ENCODE measurements around the gene CEMIP2. TPM values are rescaled to one million over a fixed set of nuclear protein-coding genes. Genes with fewer than 3 reads are reported as not detected.

The CEMIP2 gene
- total and polyA plus RNA-seq, 2 of the 13 experiments (the other 11 are each of a cell fraction or from before 2014, with no cell fraction given): 94.3 to 128 TPM

DNA sequence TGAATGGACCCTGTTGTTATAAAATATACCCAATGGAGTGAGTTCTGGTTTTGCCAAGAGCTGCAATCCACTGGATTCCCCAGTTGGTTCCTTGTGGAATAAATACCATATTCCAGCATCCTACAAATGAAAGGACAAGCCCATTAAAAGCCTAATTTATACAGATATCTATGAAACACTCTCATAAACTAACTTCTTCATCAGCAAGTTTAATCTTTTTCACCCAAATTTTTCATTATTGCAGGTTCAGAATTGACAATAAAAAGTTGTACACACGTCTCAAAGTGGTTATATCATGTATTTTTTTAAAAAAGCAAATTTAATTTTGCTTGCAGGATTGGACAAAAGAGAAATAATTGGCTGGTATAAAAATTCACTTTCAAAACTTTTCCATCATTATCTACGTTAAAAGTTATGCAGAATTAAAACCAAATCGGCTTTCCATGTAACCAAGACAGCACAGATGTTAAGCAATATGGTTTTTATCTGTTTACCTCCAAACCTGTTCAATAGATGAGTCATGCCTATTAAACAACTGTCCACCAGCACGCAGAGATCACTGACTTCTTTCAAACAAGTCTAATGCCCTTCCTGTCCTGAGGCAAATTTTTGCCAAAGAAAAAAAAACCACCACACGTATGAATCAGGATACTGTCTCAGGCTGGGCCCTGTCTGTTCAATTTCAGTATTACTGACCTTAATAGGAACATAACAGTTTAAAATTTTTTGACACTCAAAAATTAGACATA lies 42.5 kb downstream of the CEMIP2 start (continued):
- TF ChIP-seq, protein P1, sequence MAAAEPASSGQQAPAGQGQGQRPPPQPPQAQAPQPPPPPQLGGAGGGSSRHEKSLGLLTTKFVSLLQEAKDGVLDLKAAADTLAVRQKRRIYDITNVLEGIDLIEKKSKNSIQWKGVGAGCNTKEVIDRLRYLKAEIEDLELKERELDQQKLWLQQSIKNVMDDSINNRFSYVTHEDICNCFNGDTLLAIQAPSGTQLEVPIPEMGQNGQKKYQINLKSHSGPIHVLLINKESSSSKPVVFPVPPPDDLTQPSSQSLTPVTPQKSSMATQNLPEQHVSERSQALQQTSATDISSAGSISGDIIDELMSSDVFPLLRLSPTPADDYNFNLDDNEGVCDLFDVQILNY (CRISPR knock-in tag; conservative IDR thresholded peaks at IDR 0.05): no peak
- TF ChIP-seq TAF15 (IDR thresholded peaks at IDR 0.05; ENCODE audit: low read depth, low read length, poor library complexity, severe bottlenecking): no peak
- TF ChIP-seq ZNF792 (CRISPR knock-in tag; IDR thresholded peaks at IDR 0.05): peak; percentile 82
- peak; percentile 90; the same call in 1 of the 2 replicates for TF ChIP-seq MIER3 (CRISPR knock-in tag; IDR thresholded peaks at IDR 0.05; ENCODE audit: borderline replicate concordance)
- no peak for TF ChIP-seq ZMYM4 (CRISPR knock-in tag; IDR thresholded peaks at IDR 0.05)
- TF ChIP-seq, protein P2, sequence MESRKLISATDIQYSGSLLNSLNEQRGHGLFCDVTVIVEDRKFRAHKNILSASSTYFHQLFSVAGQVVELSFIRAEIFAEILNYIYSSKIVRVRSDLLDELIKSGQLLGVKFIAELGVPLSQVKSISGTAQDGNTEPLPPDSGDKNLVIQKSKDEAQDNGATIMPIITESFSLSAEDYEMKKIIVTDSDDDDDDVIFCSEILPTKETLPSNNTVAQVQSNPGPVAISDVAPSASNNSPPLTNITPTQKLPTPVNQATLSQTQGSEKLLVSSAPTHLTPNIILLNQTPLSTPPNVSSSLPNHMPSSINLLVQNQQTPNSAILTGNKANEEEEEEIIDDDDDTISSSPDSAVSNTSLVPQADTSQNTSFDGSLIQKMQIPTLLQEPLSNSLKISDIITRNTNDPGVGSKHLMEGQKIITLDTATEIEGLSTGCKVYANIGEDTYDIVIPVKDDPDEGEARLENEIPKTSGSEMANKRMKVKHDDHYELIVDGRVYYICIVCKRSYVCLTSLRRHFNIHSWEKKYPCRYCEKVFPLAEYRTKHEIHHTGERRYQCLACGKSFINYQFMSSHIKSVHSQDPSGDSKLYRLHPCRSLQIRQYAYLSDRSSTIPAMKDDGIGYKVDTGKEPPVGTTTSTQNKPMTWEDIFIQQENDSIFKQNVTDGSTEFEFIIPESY (CRISPR knock-in tag; IDR thresholded peaks at IDR 0.05): no peak
- TF ChIP-seq HDAC6 (IDR thresholded peaks at IDR 0.05; ENCODE audit: low read depth, low read length): no peak
- TF ChIP-seq, protein P3, sequence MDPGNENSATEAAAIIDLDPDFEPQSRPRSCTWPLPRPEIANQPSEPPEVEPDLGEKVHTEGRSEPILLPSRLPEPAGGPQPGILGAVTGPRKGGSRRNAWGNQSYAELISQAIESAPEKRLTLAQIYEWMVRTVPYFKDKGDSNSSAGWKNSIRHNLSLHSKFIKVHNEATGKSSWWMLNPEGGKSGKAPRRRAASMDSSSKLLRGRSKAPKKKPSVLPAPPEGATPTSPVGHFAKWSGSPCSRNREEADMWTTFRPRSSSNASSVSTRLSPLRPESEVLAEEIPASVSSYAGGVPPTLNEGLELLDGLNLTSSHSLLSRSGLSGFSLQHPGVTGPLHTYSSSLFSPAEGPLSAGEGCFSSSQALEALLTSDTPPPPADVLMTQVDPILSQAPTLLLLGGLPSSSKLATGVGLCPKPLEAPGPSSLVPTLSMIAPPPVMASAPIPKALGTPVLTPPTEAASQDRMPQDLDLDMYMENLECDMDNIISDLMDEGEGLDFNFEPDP (CRISPR knock-in tag; conservative IDR thresholded peaks at IDR 0.05): no peak
- no peak for TF ChIP-seq SATB2 (CRISPR knock-in tag; IDR thresholded peaks at IDR 0.05)
- TF ChIP-seq CENPT (CRISPR knock-in tag; IDR thresholded peaks at IDR 0.05; ENCODE audit: low read depth): no peak
- TF ChIP-seq ZFP82 (CRISPR knock-in tag; IDR thresholded peaks at IDR 0.05; ENCODE audit: borderline replicate concordance): no peak
- TF ChIP-seq YEATS2 (CRISPR knock-in tag; IDR thresholded peaks at IDR 0.05; ENCODE audit: borderline replicate concordance): peak; percentile 42; the same call in 1 of the 2 replicates
- peak; percentile 81 for TF ChIP-seq ZNF614 (CRISPR knock-in tag; IDR thresholded peaks at IDR 0.05; ENCODE audit: borderline replicate concordance)
- TF ChIP-seq, protein P4, sequence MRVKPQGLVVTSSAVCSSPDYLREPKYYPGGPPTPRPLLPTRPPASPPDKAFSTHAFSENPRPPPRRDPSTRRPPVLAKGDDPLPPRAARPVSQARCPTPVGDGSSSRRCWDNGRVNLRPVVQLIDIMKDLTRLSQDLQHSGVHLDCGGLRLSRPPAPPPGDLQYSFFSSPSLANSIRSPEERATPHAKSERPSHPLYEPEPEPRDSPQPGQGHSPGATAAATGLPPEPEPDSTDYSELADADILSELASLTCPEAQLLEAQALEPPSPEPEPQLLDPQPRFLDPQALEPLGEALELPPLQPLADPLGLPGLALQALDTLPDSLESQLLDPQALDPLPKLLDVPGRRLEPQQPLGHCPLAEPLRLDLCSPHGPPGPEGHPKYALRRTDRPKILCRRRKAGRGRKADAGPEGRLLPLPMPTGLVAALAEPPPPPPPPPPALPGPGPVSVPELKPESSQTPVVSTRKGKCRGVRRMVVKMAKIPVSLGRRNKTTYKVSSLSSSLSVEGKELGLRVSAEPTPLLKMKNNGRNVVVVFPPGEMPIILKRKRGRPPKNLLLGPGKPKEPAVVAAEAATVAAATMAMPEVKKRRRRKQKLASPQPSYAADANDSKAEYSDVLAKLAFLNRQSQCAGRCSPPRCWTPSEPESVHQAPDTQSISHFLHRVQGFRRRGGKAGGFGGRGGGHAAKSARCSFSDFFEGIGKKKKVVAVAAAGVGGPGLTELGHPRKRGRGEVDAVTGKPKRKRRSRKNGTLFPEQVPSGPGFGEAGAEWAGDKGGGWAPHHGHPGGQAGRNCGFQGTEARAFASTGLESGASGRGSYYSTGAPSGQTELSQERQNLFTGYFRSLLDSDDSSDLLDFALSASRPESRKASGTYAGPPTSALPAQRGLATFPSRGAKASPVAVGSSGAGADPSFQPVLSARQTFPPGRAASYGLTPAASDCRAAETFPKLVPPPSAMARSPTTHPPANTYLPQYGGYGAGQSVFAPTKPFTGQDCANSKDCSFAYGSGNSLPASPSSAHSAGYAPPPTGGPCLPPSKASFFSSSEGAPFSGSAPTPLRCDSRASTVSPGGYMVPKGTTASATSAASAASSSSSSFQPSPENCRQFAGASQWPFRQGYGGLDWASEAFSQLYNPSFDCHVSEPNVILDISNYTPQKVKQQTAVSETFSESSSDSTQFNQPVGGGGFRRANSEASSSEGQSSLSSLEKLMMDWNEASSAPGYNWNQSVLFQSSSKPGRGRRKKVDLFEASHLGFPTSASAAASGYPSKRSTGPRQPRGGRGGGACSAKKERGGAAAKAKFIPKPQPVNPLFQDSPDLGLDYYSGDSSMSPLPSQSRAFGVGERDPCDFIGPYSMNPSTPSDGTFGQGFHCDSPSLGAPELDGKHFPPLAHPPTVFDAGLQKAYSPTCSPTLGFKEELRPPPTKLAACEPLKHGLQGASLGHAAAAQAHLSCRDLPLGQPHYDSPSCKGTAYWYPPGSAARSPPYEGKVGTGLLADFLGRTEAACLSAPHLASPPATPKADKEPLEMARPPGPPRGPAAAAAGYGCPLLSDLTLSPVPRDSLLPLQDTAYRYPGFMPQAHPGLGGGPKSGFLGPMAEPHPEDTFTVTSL (CRISPR knock-in tag; IDR thresholded peaks at IDR 0.05; ENCODE audit: borderline replicate concordance): peak; percentile 98
- TF ChIP-seq GABPB1 (CRISPR knock-in tag; IDR thresholded peaks at IDR 0.05): no peak; the same call in 1 of the 2 replicates
- no peak for TF ChIP-seq NFYB (CRISPR knock-in tag; IDR thresholded peaks at IDR 0.05)
- peak; percentile 93 for TF ChIP-seq MIXL1 (CRISPR knock-in tag; IDR thresholded peaks at IDR 0.05)
- TF ChIP-seq DR1 (CRISPR knock-in tag; IDR thresholded peaks at IDR 0.05): no peak
- TF ChIP-seq ZNF83 (CRISPR knock-in tag; IDR thresholded peaks at IDR 0.05; ENCODE audit: borderline replicate concordance): no peak
- no peak for TF ChIP-seq ZNF451 (CRISPR knock-in tag; IDR thresholded peaks at IDR 0.05)
